SKM-1 treated with dmso at 0.1 percent for 144 hours (cell line): Measurements from ENCODE around the gene RBMS1.

Experiments
- DNase-seq: peaks from one replicate; lab custom pipeline; 2025; ENCODE audit not compliant: unreplicated experiment; lab: John Stamatoyannopoulos, UW

Gene RBMS1

GRCh38 chr2:160310118-160310828 is 183.3 kb downstream of the RBMS1 start:
- DNase-seq = no peak

- no peak for DNase-seq
Observed at GRCh38 chr2:160309585-160309984, 184.0 kb downstream of the RBMS1 start.

GRCh38 chr2:160308915-160309314 is 184.7 kb downstream of the RBMS1 start:
- DNase-seq = no peak

GRCh38 chr2:160308476-160308875 is 185.1 kb downstream of the RBMS1 start:
- DNase-seq = no peak

- no peak for DNase-seq
Observed at GRCh38 chr2:160306985-160307384, 186.6 kb downstream of the RBMS1 start.

GRCh38 chr2:160305081-160305750 is 188.4 kb downstream of the RBMS1 start:
- DNase-seq = no peak

GRCh38 chr2:160303527-160303926 is 190.1 kb downstream of the RBMS1 start:
- no peak for DNase-seq

GRCh38 chr2:160303076-160303475 is 190.5 kb downstream of the RBMS1 start:
- DNase-seq = no peak

GRCh38 chr2:160301420-160301819 is 192.2 kb downstream of the RBMS1 start:
- DNase-seq = no peak

- DNase-seq = no peak
Observed at GRCh38 chr2:160300203-160300602, 193.4 kb downstream of the RBMS1 start.

- no peak for DNase-seq
Observed at GRCh38 chr2:160299540-160299939, 194.1 kb downstream of the RBMS1 start.

GRCh38 chr2:160298960-160299359 is 194.6 kb downstream of the RBMS1 start:
- DNase-seq = no peak

- DNase-seq = no peak
Observed at GRCh38 chr2:160295519-160296207, 197.9 kb downstream of the RBMS1 start.

GRCh38 chr2:160294889-160295288 is 198.7 kb downstream of the RBMS1 start:
- DNase-seq = no peak

GRCh38 chr2:160294339-160294803 is 199.2 kb downstream of the RBMS1 start:
- DNase-seq = no peak

GRCh38 chr2:160293391-160294091 is 200.1 kb downstream of the RBMS1 start:
- DNase-seq = no peak

- no peak for DNase-seq
Observed at GRCh38 chr2:160292225-160292624, 201.4 kb downstream of the RBMS1 start.

GRCh38 chr2:160291382-160291781 is 202.2 kb downstream of the RBMS1 start:
- no peak for DNase-seq

GRCh38 chr2:160290598-160290997 is 203.0 kb downstream of the RBMS1 start:
- DNase-seq = no peak

- no peak for DNase-seq
Observed at GRCh38 chr2:160289831-160290230, 203.8 kb downstream of the RBMS1 start.

GRCh38 chr2:160289126-160289525 is 204.5 kb downstream of the RBMS1 start:
- no peak for DNase-seq
